Stomach (tissue), 9 donors: ENCODE measurements around the gene PRKCA. TPM values are rescaled to one million over a fixed set of nuclear protein-coding genes. Genes with fewer than 3 reads are reported as not detected.

Experiments used
- DNase-seq, 2 donors: peaks; one replicate each; pipeline versions ENCODE4 v3.0.0 to v3.0.0-alpha.2; 2013 to 2019
- H3K27ac ChIP-seq, 5 donors: fragments of 200-600 bp in 4 of 5; sonication (generic) in 4 of 5; one replicate each; pipeline ENCODE4 v1.5.1; 2013 to 2019; ENCODE audit warnings: mild to moderate bottlenecking in 1 of 5, moderate library complexity in 1 of 5
- H3K27me3 ChIP-seq, 3 donors: fragments of 200-600 bp; sonication (generic); one replicate each; pipeline ENCODE4 v1.5.1; 2017 to 2019; ENCODE audit warnings: mixed run types in 1 of 3
- H3K36me3 ChIP-seq, 4 donors: fragments of 200-600 bp; sonication (generic); 1 replicate in 3 of 4; 2 replicates in 1 of 4; pipeline ENCODE4 v1.5.1; 2016 to 2019
- H3K4me1 ChIP-seq, 4 donors: fragments of 200-600 bp; sonication (generic); one replicate each; pipeline ENCODE4 v1.5.1; 2016 to 2019
- H3K4me3 ChIP-seq, 4 donors: fragments of 200-600 bp; sonication (generic) in 3 of 4; one replicate each; pipeline ENCODE4 v1.5.1; 2016 to 2019; ENCODE audit warnings: mild to moderate bottlenecking in 1 of 4
- H3K9me3 ChIP-seq, 4 donors: fragments of 200-600 bp; sonication (generic); one replicate each; pipeline ENCODE4 v1.5.1; 2016 to 2019
- EP300 ChIP-seq: sonication (generic); formaldehyde crosslinking; IDR thresholded peaks from one replicate; pipeline ENCODE4 v1.6.1; 2017; ENCODE audit warnings: antibody characterized with exemption
- POLR2A ChIP-seq, 4 donors: fragments of 450-650 bp; IDR thresholded peaks; one replicate each; pipeline ENCODE4 v1.6.1; 2016; ENCODE audit warnings: antibody characterized with exemption in 4 of 4, control low read depth in 2 of 4, mild to moderate bottlenecking in 1 of 4, moderate library complexity in 1 of 4
- POLR2AphosphoS5 ChIP-seq, 3 donors: sonication (generic); formaldehyde crosslinking; IDR thresholded peaks; one replicate each; pipeline ENCODE4 v1.6.1; 2016; ENCODE audit warnings: antibody characterized with exemption in 3 of 3
- WGBS, 5 donors: extraction: QIAGEN DNeasy Blood & Tissue Kit in 3 of 5; methylation state at CpG; one replicate each; pipeline versions ENCODE4 v1.1.5 to v1.1.7; 2013 to 2018; 5-methylcytosine and 5-hydroxymethylcytosine counted together
- intact Hi-C: fragments of 100-400 bp; cut with DNase I; formaldehyde crosslinking; loops from one replicate; pipeline ENCODE4 v1.15.1; 2023; ENCODE audit warnings: low total_unique reads
- polyA plus RNA-seq, 3 donors: library from polyadenylated mRNA; stranded (reverse); fragments of 200-250 nt; gene quantifications; one replicate each; pipeline ENCODE4 v1.2.3, GENCODE V29; 2013
- total RNA-seq, 5 donors: library from RNA; depleted of rRNA; stranded (reverse); fragments of >200 nt; gene quantifications; one replicate each; pipeline versions ENCODE4 v1.1.0 to v1.2.3, GENCODE V29; 2014 to 2016
- TF ChIP-seq, protein P1 (sequence below), 7 experiments: fragments of 450-650 bp in 4 of 7; fragments of 200-600 bp in 3 of 7; sonication (generic) in 3 of 7; IDR thresholded peaks; one replicate each; pipeline ENCODE4 v1.5.1; 2016 to 2019; ENCODE audit warnings: antibody characterized with exemption in 7 of 7, control low read depth in 2 of 7, mild to moderate bottlenecking in 1 of 7
- donor health status: healthy with polysubstance abuse.
- donor health status: Bipolar disorder and iron deficiency.
- donor health status: healthy.

The PRKCA gene
- total and polyA plus RNA-seq, 8 donors = 2.1 to 41.1 (median 12.2) TPM

DNA sequence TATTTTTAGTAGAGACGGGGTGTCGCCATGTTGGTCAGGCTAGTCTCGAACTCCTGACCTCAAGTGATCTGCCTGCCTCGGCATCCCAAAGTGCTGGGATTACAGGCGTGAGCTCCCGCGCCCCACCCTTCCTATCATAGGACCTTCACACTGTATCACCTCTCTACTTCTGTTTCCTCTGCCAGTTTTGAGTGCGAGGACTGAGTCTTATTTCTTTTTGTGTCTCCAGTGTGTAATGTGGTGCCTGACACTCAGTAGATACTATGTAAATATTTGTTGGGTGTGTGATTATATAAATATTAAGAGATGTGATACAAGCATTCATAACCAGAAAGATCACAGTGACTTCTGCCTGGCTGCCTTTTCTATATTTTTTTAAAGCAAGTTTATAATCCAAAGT lies 10.5 kb downstream of the PRKCA start:
- WGBS, 5 donors = 42 to 60% (median 52%) methylated on average over 8 of the region's 8 CpGs
- DNase-seq = no peak
- intact Hi-C loops = no loop called here

DNA sequence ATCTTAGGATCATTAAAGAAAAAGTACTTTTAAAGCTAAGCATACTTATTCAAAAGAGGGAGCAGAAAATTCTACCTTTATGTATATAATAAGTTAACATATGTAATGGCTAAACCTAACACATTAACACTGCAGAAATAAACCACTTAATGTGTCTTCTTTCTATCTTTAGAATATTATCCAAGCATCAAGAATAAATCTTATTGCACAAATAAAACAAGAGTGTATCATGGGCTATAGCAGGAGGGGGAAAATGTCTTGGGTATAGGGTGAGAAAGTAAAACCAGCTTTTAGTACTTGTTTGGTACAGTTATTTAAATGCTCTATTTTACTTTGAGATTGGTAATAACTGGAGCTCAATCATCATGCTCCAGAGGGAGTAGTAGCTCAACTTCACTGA lies 10.9 kb downstream of the PRKCA start:
- Histone ChIP-seq H3K9me3 (no peaks in the 10 kb centered on the region), H3K4me1 (peaks cover 4 to 41% (median 24%) of the 10 kb centered on the region in 4 donors), H3K27me3 (no peaks in the 10 kb centered on the region), H3K36me3 (no peaks in the 10 kb centered on the region), H3K4me3 (no peak overlapping the region), H3K27ac (no peak overlapping the region)
- TF ChIP-seq EP300 (no peak), POLR2AphosphoS5 (IDR thresholded peaks at IDR 0.05) (no peak), POLR2A (IDR thresholded peaks at IDR 0.05) (no peak)
- TF ChIP-seq, protein P1, sequence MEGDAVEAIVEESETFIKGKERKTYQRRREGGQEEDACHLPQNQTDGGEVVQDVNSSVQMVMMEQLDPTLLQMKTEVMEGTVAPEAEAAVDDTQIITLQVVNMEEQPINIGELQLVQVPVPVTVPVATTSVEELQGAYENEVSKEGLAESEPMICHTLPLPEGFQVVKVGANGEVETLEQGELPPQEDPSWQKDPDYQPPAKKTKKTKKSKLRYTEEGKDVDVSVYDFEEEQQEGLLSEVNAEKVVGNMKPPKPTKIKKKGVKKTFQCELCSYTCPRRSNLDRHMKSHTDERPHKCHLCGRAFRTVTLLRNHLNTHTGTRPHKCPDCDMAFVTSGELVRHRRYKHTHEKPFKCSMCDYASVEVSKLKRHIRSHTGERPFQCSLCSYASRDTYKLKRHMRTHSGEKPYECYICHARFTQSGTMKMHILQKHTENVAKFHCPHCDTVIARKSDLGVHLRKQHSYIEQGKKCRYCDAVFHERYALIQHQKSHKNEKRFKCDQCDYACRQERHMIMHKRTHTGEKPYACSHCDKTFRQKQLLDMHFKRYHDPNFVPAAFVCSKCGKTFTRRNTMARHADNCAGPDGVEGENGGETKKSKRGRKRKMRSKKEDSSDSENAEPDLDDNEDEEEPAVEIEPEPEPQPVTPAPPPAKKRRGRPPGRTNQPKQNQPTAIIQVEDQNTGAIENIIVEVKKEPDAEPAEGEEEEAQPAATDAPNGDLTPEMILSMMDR (IDR thresholded peaks at IDR 0.05) = no peak
- no peak for DNase-seq
- intact Hi-C loops = no loop called here

More for the DNA sequence above, 10.5 kb downstream of the PRKCA start:
- Histone ChIP-seq H3K4me3 (no peak overlapping the region), H3K9me3 (no peaks in the 10 kb centered on the region), H3K4me1 (peaks cover 4 to 41% (median 24%) of the 10 kb centered on the region in 4 donors), H3K27me3 (no peaks in the 10 kb centered on the region), H3K36me3 (no peaks in the 10 kb centered on the region), H3K27ac (no peak overlapping the region)
- TF ChIP-seq EP300 (no peak), POLR2AphosphoS5 (IDR thresholded peaks at IDR 0.05) (no peak), POLR2A (IDR thresholded peaks at IDR 0.05) (no peak)
- TF ChIP-seq, protein P1 (IDR thresholded peaks at IDR 0.05) = no peak

DNA sequence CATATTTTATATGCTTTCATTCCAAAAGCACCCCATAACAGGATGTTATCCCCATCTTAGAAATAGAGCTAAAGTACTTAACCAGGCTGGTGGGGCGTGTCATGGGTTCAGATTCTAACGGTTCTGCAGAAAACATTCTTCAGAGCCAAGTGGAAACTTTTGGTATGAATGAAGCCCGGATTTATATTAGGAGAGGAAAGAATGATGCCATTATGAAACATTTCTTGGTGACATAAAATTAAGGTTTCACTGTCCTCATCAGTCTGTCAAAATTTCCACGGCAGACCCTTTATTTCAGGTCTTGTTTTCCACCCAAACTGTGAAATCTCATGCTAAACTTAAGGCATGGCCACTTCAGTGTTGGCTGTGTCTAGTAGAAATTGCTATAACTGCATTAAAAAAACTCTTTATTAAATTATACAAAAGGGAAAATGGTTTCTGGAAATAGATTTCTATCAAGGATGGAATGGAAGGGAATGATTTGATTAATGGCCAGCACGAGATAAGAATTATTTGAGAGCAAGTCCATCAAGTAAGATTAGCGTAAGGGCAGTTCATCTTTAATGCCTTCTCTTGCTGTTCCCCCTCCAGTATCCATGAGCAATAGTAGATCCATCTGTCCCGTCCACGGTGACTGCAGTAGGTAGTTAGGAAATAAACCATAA lies 11.7 kb downstream of the PRKCA start:
- 72 to 87% (median 85%) methylated on average over 8 of the region's 8 CpGs for WGBS, 5 donors

DNA sequence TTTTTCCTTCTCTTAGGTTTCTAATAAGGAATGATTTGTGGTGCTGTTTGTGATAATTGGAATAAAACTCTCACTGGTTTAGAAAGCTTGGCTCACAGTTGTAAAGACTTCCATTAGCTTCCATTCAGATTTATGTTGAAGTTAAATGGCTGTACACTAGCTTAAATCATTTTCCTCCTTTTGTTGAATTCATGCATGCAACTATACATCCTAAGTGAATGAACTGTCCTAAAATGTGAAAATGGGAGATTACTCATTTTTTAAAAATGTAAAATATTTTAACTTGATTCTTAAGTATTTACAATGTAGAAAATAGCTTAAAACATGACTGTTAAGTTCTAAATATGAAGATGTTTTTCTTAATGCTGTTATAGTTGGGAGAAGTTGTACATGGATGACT lies 15.2 kb downstream of the PRKCA start:
- peaks cover 1 to 13% (median 6%) of the 10 kb centered on the region in 4 donors for H3K4me1 ChIP-seq
- TF ChIP-seq, protein P1 (IDR thresholded peaks at IDR 0.05) = no peak
- TF ChIP-seq EP300 = no peak
- TF ChIP-seq POLR2A (IDR thresholded peaks at IDR 0.05) = no peak
- no peak for TF ChIP-seq POLR2AphosphoS5 (IDR thresholded peaks at IDR 0.05)
- no peak overlapping the region for H3K27ac ChIP-seq
- peaks cover 4 to 14% (median 9%) of the 10 kb centered on the region in 4 donors for H3K9me3 ChIP-seq
- H3K27me3 ChIP-seq = no peaks in the 10 kb centered on the region
- intact Hi-C loops = no loop called here
- no peak for DNase-seq
- peaks cover 0 to 8% (median 0%) of the 10 kb centered on the region in 4 donors for H3K36me3 ChIP-seq
- H3K4me3 ChIP-seq = no peak overlapping the region

More for the DNA sequence above, 11.7 kb downstream of the PRKCA start:
- Histone ChIP-seq H3K4me1 (peaks cover 4 to 39% (median 21%) of the 10 kb centered on the region in 4 donors), H3K27me3 (no peaks in the 10 kb centered on the region), H3K27ac (no peak overlapping the region), H3K9me3 (no peaks in the 10 kb centered on the region), H3K4me3 (no peak overlapping the region), H3K36me3 (no peaks in the 10 kb centered on the region)
- intact Hi-C loops = no loop called here
- DNase-seq = no peak
- TF ChIP-seq POLR2A (IDR thresholded peaks at IDR 0.05) = no peak
- TF ChIP-seq POLR2AphosphoS5 (IDR thresholded peaks at IDR 0.05) = no peak
- TF ChIP-seq EP300 = no peak
- TF ChIP-seq, protein P1 (IDR thresholded peaks at IDR 0.05) = no peak
